T follicular helper cell (primary cell): ENCODE measurements around the gene GH2.
"Not testable (repeated sequence)": the region's sequence is repeated elsewhere in the genome, so short reads cannot be mapped to it uniquely, and the experiment has no call there.

Experiments used
- DNase-seq: peaks from one replicate; pipeline ENCODE4 v3.0.0-alpha.2; 2020; ENCODE audit warnings: low read depth
- total RNA-seq, 2 experiments: gene quantifications; one replicate each; lab custom pipeline; 2026; lab: John Stamatoyannopoulos, UW

The GH2 gene
- 0 reads per million in 2 experiments for total RNA-seq

DNA sequence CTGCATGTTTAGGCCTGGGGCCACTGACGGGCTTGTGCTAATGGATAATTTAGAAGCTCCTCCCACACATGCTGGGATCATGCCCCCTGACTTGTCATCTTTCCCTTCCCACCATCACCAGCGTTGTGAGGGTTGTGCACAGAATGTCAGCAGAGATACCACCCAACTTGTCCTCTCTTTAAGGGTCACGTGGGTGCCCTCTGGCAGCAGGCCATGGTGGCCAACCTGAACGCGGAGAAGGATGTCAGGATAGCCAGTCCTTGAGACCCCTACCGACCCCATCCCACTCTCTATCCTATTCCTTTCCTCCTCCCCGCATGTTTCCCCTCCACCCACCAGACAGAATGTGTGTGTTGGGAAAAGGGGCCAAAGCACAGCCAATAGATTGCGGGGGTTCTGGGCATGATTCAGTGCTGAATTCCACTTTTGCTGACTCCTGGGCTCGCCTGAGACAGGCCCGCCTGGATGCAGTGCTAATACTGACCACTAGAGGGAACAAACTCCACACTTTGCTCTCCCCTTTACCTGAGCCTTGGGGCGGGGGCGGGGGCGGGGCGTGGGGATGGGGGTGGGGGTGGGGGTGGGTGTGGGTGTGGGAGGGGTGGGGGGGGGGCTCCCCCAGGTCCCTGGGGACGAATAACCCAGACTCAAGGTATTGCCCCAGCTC is at the start of gene GH2:
Gene GH2, minus strand, starts transcription at position 10 of the 667 bp plus-strand sequence. CDS start 143 bp downstream, outside the sequence.
- DNase-seq = peak; percentile 45

DNA sequence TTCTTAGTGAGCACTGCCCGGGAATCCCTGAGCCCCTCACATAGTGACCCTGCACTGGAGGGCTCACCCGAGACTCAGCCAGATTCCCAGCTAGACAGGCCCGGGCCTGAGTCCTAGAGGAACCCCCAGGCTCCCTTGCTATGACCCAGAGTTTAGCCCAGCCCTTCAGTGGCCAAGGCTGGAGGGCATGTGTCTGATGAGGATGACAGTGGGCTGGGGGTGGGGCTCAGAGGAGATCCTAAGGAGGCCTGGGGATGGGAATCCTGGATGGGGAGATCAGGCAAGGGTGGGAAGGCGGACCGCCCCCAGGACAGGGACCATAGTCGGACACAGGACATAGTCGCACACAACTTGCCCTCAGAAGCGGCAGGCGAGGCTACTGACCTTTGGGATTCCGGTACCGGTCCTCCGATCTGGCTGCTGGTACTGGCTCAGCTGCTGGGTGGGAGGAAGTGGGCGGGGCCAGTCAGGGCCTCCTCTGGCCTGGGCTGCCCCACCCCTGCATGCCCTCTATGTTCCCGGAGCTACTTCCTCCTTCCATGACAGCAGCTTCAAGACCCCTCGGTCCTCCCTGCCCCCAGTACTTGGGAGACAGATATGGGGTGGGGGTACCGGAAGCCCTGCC is 49.3 kb upstream of the GH2 start:
- DNase-seq = peak; percentile 50

DNA sequence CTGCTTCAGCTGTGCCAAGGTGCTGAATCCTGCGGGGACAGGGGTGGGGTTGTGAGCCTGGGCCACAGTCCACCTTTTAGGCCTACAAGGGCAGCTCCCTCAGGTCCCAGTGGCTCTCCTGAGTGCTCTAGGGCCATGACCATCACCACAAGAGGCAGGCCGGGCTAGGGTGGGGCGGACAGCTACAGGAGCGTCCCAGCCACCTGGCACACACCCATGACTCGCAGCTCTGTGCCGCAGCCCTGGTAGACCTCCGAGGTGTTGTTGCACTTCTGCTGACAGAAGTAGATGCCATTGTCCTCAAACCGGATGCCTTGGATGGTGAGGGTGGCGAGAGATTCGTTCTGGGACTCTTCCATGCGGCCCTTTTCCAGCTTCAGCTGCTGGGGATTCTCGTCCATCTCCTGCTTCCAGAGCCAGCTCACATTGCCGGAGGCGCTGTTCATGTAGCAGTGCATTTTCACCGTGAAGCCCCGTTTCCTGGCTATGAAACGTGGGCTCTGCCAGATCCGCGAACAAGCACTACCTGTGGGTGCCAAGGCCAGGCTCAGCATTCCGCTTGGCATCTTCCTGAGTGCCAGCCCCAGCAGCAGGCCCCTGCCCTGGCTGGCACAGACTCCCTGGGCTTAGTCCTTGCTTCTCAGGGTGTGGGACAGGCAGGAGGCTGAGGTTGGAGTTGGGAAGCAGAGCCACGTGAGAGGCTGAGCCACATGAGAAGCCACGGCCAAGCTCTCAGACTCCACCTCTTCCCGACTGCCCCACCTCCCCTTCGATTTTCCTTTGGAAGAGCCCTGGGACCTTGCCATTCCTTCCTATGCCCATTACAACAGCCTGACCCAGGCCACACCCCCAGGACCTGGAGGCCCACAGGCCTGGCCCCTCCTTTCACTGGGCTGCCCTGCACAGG is 48.4 kb upstream of the GH2 start:
- no peak for DNase-seq

DNA sequence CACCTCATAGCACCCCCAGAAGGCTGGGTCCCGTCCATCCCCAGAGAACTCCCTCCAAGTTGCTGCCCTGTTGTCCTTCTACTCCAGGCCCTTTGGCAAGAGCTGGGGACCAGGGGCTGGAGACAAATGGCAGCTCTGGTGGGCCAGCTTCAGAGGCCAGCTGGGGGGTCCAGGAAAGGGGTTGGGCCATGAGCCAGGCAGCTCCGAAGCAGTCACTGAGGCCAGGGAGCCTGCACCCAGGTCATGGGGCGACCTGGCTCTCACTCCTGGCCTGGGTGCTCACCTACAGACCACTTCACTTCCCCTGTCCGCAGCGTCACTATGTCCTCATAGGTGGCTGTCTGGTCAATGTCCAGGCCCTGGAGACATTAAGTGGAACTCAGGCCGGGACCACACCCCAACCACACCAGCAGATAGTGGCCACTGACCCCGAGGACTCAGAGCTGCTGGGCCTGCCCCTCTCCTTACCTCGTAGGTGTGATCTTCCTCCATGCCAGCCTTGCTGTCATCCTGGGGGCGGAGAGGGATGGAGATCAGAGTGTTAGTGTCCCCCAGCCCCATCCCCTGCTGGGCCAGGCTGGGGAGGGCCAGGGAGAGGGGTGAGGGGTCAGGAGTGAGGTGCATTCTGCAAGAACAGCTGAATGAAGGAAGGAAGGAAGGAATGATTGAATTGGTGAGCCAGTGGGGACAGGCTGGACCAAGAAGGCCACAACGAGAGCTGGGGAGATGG is 47.4 kb upstream of the GH2 start:
- DNase-seq = no peak

DNA sequence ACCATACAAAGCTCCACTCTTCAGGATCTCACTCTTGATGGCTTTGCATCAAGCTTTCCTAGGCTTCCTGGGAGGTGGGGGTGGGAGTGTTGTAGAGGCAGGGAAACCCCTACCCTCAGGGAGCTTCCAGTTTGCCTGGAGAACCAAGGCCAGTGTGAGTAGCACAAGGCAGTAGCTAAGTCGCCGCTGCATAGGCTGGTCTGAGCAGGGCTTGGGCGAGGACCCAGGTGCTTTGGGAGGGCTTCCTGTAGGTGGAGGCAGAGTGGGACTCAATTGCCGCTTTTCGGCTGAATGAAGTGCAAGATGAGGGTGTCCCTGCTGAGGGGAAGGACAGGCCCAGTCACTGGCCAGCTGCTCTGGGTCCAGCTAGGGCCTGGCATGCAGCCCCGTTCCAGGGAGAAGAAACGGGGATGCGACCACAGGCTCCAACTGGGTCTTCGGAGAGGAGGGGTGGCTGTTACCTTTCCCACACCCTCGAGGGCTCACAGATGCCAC is 46.5 kb upstream of the GH2 start:
- DNase-seq = no peak

DNA sequence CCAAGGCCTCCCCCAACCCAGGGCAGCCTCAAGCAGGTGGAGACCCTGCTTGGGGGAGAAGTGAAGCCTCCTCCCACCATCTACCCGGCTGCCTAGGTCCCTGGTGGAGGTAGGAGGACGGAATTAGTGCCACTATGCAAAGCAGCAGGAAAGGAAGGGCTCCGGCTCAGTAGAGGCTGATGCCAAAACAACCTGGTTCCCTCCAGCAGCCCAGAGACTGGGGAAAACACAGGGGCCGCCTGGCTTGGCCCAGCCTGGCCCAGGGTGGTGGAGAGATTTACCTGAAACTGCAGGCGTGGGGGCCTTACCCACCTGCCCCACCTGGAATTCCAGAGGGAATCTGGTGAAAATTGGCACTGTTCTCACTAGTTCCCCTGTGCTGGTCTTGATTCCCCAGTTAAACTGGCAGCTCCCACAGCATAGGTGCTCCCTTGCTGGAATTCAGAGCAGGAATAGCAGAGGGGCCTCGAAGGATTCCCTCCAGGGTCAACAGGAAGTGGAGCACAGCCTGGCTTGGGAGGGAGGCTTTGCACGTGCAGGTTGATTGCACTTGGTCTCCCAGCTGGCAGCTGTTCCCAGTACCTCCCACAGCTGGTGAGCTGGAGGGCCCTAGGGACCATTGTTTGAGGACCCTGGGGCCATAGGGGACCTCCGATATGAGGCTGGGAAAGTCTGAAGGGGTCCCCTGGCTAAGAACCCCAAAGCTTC is 45.9 kb upstream of the GH2 start:
- DNase-seq = no peak

DNA sequence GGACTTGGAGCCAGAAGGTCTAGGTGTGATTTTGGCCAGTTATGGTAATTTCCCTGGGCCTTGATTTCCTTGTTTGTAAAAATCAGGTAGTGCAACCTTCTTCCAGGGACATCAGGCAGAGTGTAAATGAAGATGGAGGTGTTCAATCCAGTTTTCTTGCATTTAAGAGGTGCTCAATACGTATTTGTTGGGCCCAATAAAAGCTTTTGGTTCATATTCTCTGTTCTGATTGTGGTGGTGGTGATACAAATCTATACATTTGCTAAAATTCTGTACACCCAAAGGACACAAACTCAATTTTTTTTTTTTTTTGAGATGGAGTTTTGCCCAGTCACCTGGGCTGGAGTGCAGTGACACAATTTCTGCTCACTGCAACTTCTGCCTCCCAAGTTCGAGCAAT is 44.4 kb upstream of the GH2 start:
- no peak for DNase-seq

DNA sequence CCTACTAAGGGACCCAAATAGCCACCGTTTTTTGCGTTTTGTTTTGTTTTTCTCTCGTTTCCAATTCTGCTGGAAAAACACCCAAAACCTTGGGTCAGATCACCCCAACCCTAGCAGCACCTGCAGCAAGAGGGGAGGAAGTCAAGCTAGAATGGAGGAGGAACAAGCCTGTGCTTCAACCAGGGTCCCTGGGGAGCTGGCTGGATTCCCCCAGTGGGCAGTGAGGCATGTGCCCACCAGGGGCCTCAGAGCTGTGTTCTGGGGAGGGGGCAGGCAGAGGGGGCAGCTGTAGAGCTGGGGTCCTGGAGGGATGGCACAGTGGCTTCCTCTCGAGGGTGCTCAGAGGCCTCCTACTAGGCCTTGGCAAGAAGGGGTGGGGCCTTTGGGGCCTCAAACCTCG is 43.9 kb upstream of the GH2 start:
- no peak for DNase-seq

DNA sequence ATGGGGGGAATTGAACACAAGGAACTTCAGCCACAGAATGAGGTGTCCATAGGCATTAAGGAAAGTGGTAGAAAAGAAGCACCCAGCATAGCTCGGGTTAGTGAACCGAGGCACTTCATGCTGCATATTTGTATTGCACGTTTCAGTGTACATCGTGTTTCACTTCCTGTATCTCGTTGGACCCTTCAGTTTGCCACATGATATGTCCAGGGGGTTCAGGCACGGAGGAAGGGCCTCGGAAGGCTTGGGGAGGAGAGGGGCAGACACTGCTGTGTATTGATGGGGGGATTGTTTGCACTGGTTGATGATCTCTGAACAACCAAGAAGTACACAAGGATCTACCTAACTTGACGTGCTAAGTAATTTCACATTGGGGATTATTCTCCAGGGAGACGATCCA is 40.7 kb upstream of the GH2 start:
- not testable (repeated sequence) for DNase-seq

DNA sequence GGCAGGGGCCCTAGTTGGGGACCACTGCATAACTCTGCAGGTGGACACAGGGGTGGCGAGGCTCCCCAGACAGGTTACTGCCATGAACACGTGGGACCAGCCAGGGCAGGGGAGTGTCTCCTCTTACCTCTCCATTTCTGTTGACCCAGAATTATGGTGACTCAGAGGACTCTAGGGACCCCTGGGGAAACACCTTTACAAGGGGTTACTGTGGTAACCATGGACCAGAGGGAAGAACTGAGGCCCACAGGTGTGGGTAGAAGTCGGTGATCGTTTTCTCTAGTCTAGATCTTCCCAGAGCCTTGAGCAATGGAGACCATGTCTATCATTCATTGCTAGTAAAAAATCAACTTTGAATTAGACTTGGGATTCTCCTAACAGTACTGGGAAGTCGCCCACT is 39.0 kb upstream of the GH2 start:
- DNase-seq = not testable (repeated sequence)

DNA sequence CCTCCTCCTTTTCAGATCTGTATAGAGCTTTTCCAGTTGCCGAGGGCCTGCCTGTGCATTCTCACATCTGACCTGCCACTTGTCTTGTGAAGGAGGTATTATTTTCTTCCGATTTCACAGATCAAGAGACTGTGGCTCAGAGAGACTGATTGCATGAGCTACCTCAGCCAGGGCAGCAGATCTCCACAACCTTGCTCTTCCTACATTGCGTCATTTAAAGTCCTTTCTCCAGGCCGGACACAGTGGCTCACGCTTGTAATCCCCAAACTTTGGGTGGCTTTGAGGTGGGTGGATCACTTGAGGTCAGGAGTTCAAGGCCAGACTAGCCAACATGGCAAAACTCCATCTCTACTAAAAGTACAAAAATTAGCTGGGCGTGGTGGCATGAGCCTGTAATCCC is 38.3 kb upstream of the GH2 start:
- not testable (repeated sequence) for DNase-seq

DNA sequence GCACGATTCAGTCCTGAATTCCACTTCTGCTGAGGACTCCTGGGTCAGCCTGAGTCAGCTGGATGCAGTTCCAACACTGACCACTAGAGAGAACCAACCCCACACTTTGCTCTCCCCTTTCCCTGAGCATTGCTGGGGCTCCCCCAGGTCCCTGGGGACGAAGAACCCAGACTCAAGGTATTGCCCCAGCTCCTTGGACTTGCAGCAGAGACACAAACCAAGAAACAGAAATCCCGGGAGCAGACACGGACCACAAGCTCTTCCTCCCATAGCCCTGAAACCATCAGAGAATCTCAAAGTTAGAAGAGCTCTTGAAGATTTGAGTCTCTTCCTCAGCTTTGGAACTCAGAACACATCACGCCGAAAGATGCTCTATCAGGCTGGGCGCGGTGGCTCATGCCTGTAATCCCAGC is 37.6 kb upstream of the GH2 start:
- DNase-seq = peak; percentile 59

DNA sequence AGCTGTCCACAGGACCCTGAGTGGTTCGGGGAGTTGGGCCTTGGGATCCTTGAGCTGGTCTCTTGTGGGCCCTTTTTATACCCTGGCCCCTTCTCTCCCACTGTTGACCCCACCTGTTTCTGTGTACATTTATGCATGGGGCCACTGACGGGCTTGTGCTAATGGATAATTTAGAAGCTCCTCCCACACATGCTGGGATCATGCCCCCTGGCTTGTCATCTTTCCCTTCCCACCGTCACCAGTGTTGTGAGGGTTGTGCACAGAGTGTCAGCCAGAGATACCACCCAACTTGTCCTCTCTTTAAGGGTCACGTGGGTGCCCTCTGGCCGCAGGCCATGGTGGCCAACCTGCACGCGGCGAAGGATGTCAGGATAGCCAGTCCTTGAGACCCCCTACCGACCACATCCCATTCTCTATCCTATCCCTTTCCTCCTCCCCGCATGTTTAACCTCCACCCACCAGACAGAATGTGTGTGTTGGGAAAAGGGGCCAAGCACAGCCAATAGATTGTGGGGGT is 37.1 kb upstream of the GH2 start, which contains the start of gene GH1:
Gene GH1, minus strand, starts transcription at position 51 of the 517 bp plus-strand sequence. CDS start 63 bp downstream, outside the sequence.
- DNase-seq = not testable (repeated sequence)

DNA sequence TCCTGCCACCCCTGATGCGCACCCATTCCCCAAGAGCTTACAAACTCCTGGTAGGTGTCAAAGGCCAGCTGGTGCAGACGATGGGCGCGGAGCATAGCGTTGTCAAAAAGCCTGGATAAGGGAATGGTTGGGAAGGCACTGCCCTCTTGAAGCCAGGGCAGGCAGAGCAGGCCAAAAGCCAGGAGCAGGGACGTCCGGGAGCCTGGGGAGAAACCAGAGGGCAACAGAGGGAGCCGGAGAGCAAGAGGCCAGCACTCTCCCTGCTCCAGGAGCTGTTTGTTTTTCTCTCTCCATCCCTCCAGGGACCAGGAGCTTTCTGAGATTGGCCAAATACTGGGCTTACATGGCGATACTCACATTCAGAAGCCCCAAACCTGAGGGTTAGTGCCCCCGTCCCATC is 36.6 kb upstream of the GH2 start:
- DNase-seq = no peak

DNA sequence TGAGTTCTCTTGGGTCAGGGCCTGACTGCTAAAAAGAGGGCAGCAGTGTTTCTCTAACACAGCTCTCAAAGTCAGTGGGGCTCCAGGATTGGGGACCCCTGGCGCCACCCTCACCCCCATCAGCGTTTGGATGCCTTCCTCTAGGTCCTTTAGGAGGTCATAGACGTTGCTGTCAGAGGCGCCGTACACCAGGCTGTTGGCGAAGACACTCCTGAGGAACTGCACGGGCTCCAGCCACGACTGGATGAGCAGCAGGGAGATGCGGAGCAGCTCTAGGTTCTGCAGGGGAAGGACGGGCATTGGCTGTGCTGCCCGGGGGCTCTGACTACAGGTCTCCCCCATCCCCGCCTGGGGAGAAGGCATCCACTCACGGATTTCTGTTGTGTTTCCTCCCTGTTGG is 35.9 kb upstream of the GH2 start:
- DNase-seq = no peak

DNA sequence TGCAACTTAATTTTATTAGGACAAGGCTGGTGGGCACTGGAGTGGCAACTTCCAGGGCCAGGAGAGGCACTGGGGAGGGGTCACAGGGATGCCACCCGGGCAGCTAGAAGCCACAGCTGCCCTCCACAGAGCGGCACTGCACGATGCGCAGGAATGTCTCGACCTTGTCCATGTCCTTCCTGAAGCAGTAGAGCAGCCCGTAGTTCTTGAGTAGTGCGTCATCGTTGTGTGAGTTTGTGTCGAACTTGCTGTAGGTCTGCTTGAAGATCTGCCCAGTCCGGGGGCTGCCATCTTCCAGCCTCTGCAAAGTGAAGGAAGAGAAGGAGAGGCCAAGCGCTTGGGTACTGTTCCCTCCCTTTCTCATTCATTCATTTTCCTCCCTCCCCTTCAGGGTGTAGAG is 35.5 kb upstream of the GH2 start:
- DNase-seq = not testable (repeated sequence)

DNA sequence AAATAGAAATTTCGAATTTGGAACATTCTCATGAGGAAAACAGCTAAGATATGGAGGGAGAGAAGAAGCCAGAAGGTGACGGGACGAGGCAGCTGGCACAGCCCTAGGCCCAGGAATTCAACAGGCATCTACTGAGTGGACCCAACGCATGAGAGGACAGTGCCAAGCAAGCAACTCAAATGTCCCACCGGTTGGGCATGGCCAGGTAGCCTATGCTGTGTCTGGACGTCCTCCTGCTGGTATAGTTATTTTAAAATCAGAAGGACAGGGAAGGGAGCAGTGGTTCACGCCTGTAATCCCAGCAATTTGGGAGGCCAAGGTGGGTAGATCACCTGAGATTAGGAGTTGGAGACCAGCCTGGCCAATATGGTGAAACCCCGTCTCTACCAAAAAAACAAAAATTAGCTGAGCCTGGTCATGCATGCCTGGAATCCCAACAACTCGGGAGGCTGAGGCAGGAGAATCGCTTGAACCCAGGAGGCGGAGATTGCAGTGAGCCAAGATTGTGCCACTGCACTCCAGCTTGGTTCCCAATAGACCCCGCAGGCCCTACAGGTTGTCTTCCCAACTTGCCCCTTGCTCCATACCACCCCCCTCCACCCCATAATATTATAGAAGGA is 34.9 kb upstream of the GH2 start:
- no peak for DNase-seq

DNA sequence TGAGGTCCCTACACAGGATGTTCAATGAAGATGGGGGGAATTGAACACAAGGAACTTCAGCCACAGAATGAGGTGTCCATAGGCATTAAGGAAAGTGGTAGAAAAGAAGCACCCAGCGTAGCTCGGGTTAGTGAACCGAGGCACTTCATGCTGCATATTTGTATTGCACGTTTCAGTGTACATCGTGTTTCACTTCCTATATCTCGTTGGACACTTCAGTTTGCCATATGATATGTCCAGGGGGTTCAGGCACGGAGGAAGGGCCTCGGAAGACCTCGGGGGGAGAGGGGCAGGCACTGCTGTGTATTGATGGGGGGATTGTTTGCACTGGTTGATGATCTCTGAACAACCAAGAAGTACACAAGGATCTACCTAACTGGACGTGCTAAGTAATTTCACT is 34.0 kb upstream of the GH2 start:
- DNase-seq = not testable (repeated sequence)

DNA sequence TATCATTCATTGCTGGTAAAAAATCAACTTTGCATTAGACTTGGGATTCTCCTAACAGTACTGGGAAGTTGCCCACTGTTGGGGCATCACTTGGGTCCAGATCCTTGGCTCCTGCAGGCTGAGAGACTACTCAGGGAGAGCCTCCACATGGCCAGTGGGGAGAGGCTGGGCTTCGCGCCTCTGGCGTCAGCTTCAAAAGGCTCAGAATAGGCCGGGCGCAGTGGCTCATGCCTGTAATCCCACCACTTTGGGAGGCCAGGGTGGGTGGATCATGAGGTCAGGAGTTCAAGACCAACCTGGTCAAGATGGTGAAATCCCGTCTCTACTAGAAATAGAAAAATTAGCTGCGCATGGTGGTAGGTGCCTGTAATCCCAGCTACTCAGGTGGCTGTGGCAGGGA is 32.7 kb upstream of the GH2 start:
- no peak for DNase-seq

DNA sequence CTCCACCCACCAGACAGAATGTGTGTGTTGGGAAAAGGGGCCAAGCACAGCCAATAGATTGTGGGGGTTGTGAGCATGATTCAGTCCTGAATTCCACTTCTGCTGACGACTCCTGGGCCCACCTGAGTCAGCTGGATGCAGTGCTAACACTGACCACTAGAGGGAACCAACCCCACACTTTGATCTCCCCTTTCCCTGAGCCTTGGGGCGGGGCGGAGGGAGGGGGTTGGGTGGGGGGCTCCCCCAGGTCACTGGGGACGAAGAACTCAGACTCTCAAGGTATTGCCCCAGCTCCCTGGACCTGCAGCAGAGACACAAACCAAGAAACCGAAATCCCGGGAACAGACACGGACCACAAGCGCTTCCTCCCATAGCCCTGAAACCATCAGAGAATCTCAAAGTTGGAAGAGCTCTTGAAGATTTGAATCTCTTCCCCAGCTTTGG is 29.9 kb upstream of the GH2 start:
- DNase-seq = peak; percentile 44
